ENCODE results near the gene NT5C3B. TPM values are rescaled to one million over a fixed set of nuclear protein-coding genes. Genes with fewer than 3 reads are reported as not detected.

The NT5C3B gene
- total RNA-seq (2022; extraction: Qiagen RNA extraction) = 98.7 to 110 TPM (median 105 TPM) in 5 replicates

GRCh38 chr17:41835800-41836549, at the start of gene NT5C3B:
TSS of gene NT5C3B (minus strand) at chr17:41836232. CDS start at chr17:41836193, 39 bp downstream.

GRCh38 chr17:41864836-41865595, 29.0 kb upstream of the NT5C3B start, which contains the start of gene KLHL11:
TSS of gene KLHL11 (minus strand) at chr17:41865423. CDS start at chr17:41865370, 53 bp downstream.

GRCh38 chr17:41837761-41838538, 1.9 kb upstream of the NT5C3B start, which contains the start of gene KLHL10:
TSS of gene KLHL10 (plus strand) at chr17:41837825. CDS start at chr17:41837933, 108 bp downstream.

GRCh38 chr17:41812381-41813151, 23.5 kb downstream of the NT5C3B start, which contains the start of gene FKBP10:
TSS of gene FKBP10 (plus strand) at chr17:41813004. CDS start at chr17:41813035, 31 bp downstream.

DNA sequence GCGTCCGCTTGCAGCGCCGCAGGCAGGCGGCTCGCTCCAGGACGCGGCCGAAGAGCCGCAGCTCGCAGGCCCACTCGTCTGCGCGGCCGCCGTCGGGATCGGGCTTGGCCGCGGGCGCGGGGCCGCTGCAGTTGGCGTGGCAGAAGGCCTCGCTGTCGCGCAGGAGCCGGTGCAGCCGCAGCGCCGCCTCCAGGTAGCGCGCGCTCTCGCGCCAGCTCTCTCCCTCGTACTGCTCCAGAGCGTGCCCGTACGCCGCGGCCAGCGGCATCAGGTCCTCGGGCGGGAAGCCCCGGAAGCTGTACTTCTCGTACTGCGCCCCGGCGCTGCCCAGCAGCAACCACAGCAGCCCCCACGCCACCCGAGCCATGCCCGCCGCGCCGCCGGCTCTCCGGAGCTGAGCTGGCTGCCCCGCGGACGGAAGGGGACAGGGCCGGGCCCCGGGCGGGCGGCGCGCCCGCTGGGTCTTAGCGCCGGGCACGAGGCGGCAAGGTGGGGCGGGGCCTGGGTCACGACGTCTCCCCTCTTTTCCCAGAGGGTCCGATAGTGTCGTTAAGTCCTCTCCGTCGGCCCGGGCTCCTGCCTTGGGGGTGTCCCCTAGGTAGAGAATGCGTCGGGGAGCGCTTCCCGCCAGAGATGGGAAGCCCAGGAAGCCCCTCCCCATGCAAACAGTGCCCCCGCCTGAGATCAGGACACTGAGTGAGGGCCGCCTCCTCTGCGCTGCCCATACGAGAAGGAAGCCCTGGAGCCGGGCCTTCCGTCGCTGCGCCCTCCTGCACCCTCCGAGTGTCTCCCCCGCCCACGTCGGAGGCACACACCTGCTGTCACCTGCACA, 24.3 kb downstream of the NT5C3B start, which contains the start of gene P3H4:
P3H4 (minus strand) TSS at position 401 of the 832 bp plus-strand sequence; CDS start at position 367, 34 bp downstream.

GRCh38 chr17:41786227-41787020, 49.6 kb downstream of the NT5C3B start, which contains the start of gene JUP:
TSS of gene JUP (minus strand) at chr17:41786711. CDS start at chr17:41771854, 14,857 bp downstream.

Other genes starting within 250 kb of the NT5C3B start
- gene KRT14, start 249.3 kb downstream of the NT5C3B start, total RNA-seq (2022; extraction: Qiagen RNA extraction) = 0.07 to 0.11 TPM (median 0.08 TPM) in 4 of 5 replicates, not detected in the other
- gene KRT16, start 223.5 kb downstream of the NT5C3B start, total RNA-seq (2022; extraction: Qiagen RNA extraction) = 0.94 to 1.6 TPM (median 1.6 TPM) in 5 replicates
- 0.66 to 1.3 TPM (median 1.00 TPM) in 5 replicates for gene KRT17, start 211.7 kb downstream of the NT5C3B start, total RNA-seq (2022; extraction: Qiagen RNA extraction)
- gene EIF1, start 147.3 kb downstream of the NT5C3B start, total RNA-seq (2022; extraction: Qiagen RNA extraction) = 1,199 to 1,525 TPM (median 1,311 TPM) in 5 replicates
- 0.17 TPM in 1 of 5 replicates, not detected in the others for gene GAST, start 123.9 kb downstream of the NT5C3B start, total RNA-seq (2022; extraction: Qiagen RNA extraction)
- gene HAP1, start 101.6 kb downstream of the NT5C3B start, total RNA-seq (2022; extraction: Qiagen RNA extraction) = 1.0 to 1.3 TPM (median 1.2 TPM) in 5 replicates
- gene JUP, start 49.5 kb downstream of the NT5C3B start, total RNA-seq (2022; extraction: Qiagen RNA extraction) = 92.8 to 122 TPM (median 113 TPM) in 5 replicates
- 27.4 to 35.1 TPM (median 32.8 TPM) in 5 replicates for gene P3H4, start 24.3 kb downstream of the NT5C3B start, total RNA-seq (2022; extraction: Qiagen RNA extraction)
- 85.2 to 104 TPM (median 96.6 TPM) in 5 replicates for gene FKBP10, start 23.2 kb downstream of the NT5C3B start, total RNA-seq (2022; extraction: Qiagen RNA extraction)
- 0.05 to 0.08 TPM in 2 of 5 replicates, not detected in the others for gene KLHL10, start 1.6 kb upstream of the NT5C3B start, total RNA-seq (2022; extraction: Qiagen RNA extraction)
- gene KLHL11, start 29.2 kb upstream of the NT5C3B start, total RNA-seq (2022; extraction: Qiagen RNA extraction) = 2.3 to 4.3 TPM (median 2.4 TPM) in 5 replicates
- gene ACLY, start 82.7 kb upstream of the NT5C3B start, total RNA-seq (2022; extraction: Qiagen RNA extraction) = 228 to 291 TPM (median 250 TPM) in 5 replicates
- 1.1 to 1.6 TPM (median 1.2 TPM) in 5 replicates for gene ODAD4, start 94.4 kb upstream of the NT5C3B start, total RNA-seq (2022; extraction: Qiagen RNA extraction)
- 57.4 to 67.0 TPM (median 66.7 TPM) in 5 replicates for gene CNP, start 130.6 kb upstream of the NT5C3B start, total RNA-seq (2022; extraction: Qiagen RNA extraction)
- gene DNAJC7, start 181.2 kb upstream of the NT5C3B start, total RNA-seq (2022; extraction: Qiagen RNA extraction) = 103 to 115 TPM (median 105 TPM) in 5 replicates
- gene NKIRAS2, start 183.9 kb upstream of the NT5C3B start, total RNA-seq (2022; extraction: Qiagen RNA extraction) = 40.5 to 46.0 TPM (median 42.3 TPM) in 5 replicates
- gene C17orf113, start 214.4 kb upstream of the NT5C3B start, total RNA-seq (2022; extraction: Qiagen RNA extraction) = 0.55 to 0.85 TPM (median 0.81 TPM) in 5 replicates